K562 (cell line): ENCODE measurements around the gene EPB41L3. TPM values are rescaled to one million over a fixed set of nuclear protein-coding genes. Genes with fewer than 3 reads are reported as not detected.

ENCODE experiments used
- ATAC-seq: fragments of 200-7000 bp; cut with Tn5 transposase; 3 replicates; pipeline ENCODE4 v1.9.1; 2020; ENCODE audit warnings: moderate library complexity
- BruUV-seq: library from RNA; stranded (reverse); fragments of 400-500 nt; replicated peaks from 2 replicates; lab custom pipeline; 2021; lab: Mats Ljungman, UMichigan
- CTCF ChIA-PET: fragments of 300-600 bp; formaldehyde crosslinking; extraction: SDS; loops from one replicate; lab custom pipeline; 2021; ENCODE audit warnings: low intra/inter-chr PET ratio; lab: Yijun Ruan, JAX
- POLR2A ChIA-PET: fragments of 300-600, 350-650 bp; sonication (Branson Sonifier 250); formaldehyde crosslinking; extraction: SDS; loops from one replicate; lab custom pipeline; 2021; ENCODE audit warnings: antibody characterized with exemption, inconsistent platforms; lab: Yijun Ruan, JAX
- DNase-seq, 4 experiments: peaks; one replicate each; pipeline versions ENCODE4 v3.0.0 to v3.0.0-alpha.2; 2011 to 2018; ENCODE audit warnings: low spot score in 3 of 4, mixed read lengths in 3 of 4; ENCODE audit errors: extremely low read depth in 1 of 4
- FAIRE-seq: peaks from 2 replicates; lab custom pipeline; 2011; peaks lifted over from hg19 to GRCh38; lab: Jason Lieb, UNC
- H2AFZ ChIP-seq: 2 replicates; pipeline ENCODE4 v1.6.0; 2011; ENCODE audit warnings: low read depth, low read length, control low read depth, inconsistent platforms
- H3K27ac ChIP-seq: fragments of 200-600 bp; 3 replicates; pipeline ENCODE4 v1.8.0; 2011; ENCODE audit warnings: low read depth, mild to moderate bottlenecking, control low read depth, inconsistent platforms, low read length, moderate library complexity, mixed read lengths; ENCODE audit errors: extremely low read depth
- H3K27me3 ChIP-seq, 2 experiments: fragments of 300-600 bp in 1 of 2; 2 replicates in 1 of 2; 3 replicates in 1 of 2; pipeline versions ENCODE4 v1.6.0 to v1.8.0; 2011; ENCODE audit warnings: inconsistent platforms in 2 of 2, low read length in 2 of 2, mild to moderate bottlenecking in 1 of 2, mixed read lengths in 1 of 2, moderate library complexity in 1 of 2; ENCODE audit not compliant: control insufficient read depth in 2 of 2, insufficient read depth in 2 of 2
- H3K36me3 ChIP-seq: fragments of 300-600 bp; 3 replicates; pipeline ENCODE4 v1.8.0; 2011; ENCODE audit warnings: mild to moderate bottlenecking, low read length, inconsistent platforms; ENCODE audit not compliant: control insufficient read depth, insufficient read depth
- H3K4me1 ChIP-seq, 2 experiments: fragments of 200-600 bp in 1 of 2; replicated peaks in 1 of 2; 2 replicates in 1 of 2; 3 replicates in 1 of 2; pipeline versions ENCODE4 v1.5.1 to v1.8.0; 2011; ENCODE audit warnings: inconsistent platforms in 2 of 2, low read length in 2 of 2, mild to moderate bottlenecking in 1 of 2, mixed read lengths in 1 of 2, moderate library complexity in 1 of 2; ENCODE audit not compliant: control insufficient read depth in 2 of 2, insufficient read depth in 2 of 2
- H3K4me2 ChIP-seq: 2 replicates; pipeline ENCODE4 v1.6.1; 2011; ENCODE audit warnings: low read length, control low read depth, inconsistent platforms, mixed read lengths; ENCODE audit not compliant: insufficient read depth
- H3K4me3 ChIP-seq: fragments of 200-600 bp; sonication (generic), shearing (Covaris generic); 2 replicates; pipeline ENCODE4 v1.5.1; 2016; ENCODE audit warnings: control low read depth, inconsistent platforms
- H3K79me2 ChIP-seq: fragments of 200-600 bp; 3 replicates; pipeline ENCODE4 v1.8.0; 2011; ENCODE audit warnings: low read length, inconsistent platforms; ENCODE audit not compliant: control insufficient read depth, insufficient read depth
- H3K9ac ChIP-seq, 2 experiments: 2 replicates each; pipeline versions ENCODE4 v1.6.0 to v1.6.1; 2011; ENCODE audit warnings: low read depth in 2 of 2, low read length in 2 of 2, control low read depth in 1 of 2, inconsistent platforms in 1 of 2, mild to moderate bottlenecking in 1 of 2, mixed read lengths in 1 of 2; ENCODE audit not compliant: insufficient read depth in 1 of 2
- H3K9me1 ChIP-seq: one replicate; pipeline ENCODE4 v1.6.0; 2011; ENCODE audit warnings: inconsistent platforms, mild to moderate bottlenecking, low read length, moderate library complexity; ENCODE audit not compliant: control insufficient read depth, insufficient read depth
- H3K9me3 ChIP-seq: replicated peaks from 2 replicates; pipeline ENCODE4 v1.5.1; 2011; ENCODE audit warnings: low read depth, low read length, inconsistent platforms; ENCODE audit not compliant: control insufficient read depth, insufficient read depth
- H4K20me1 ChIP-seq: replicated peaks from 2 replicates; pipeline ENCODE4 v1.6.1; 2011; ENCODE audit warnings: low read length, inconsistent platforms, mixed read lengths; ENCODE audit not compliant: control insufficient read depth, insufficient read depth
- ATF7 ChIP-seq: fragments of 450-650 bp; IDR thresholded peaks from 2 replicates; pipeline ENCODE4 v1.7.1; 2014; ENCODE audit warnings: mild to moderate bottlenecking, moderate library complexity
- ETV5 ChIP-seq: sonication (generic); formaldehyde crosslinking; IDR thresholded peaks from 2 replicates; pipeline ENCODE4 v1.4.0; 2020; ENCODE audit warnings: low read depth, mild to moderate bottlenecking, missing genetic modification reagents
- KAT2B ChIP-seq: IDR thresholded peaks from one replicate; pipeline ENCODE4 v1.6.1; 2012; ENCODE audit warnings: low read depth, mild to moderate bottlenecking, control low read depth, inconsistent platforms, low read length, moderate library complexity
- POLR2AphosphoS5 ChIP-seq: IDR thresholded peaks from 2 replicates; pipeline ENCODE4 v1.6.1; 2011; ENCODE audit warnings: mild to moderate bottlenecking, low read depth, low read length, moderate library complexity; ENCODE audit not compliant: control insufficient read depth, insufficient read depth
- SP1 ChIP-seq: sonication (generic); formaldehyde crosslinking; IDR thresholded peaks from 2 replicates; pipeline ENCODE4 v1.8.1; 2022; ENCODE audit warnings: mild to moderate bottlenecking, missing genetic modification reagents
- TGIF2 ChIP-seq: sonication (generic); formaldehyde crosslinking; IDR thresholded peaks from 2 replicates; pipeline ENCODE4 v1.8.1; 2022; ENCODE audit warnings: mild to moderate bottlenecking, missing genetic modification reagents, moderate library complexity
- ZC3H11A ChIP-seq: IDR thresholded peaks from 2 replicates; pipeline ENCODE4 v1.6.1; 2012; ENCODE audit warnings: low read depth, low read length, improper control_type of control experiment
- ZFPM2 ChIP-seq: fragments of 250-450 bp; sonication (Bioruptor Pico); IDR thresholded peaks from 2 replicates; pipeline ENCODE4 v1.5.1; 2022; ENCODE audit warnings: mild to moderate bottlenecking
- ZNF311 ChIP-seq: fragments of 250-450 bp; sonication (Bioruptor Pico); IDR thresholded peaks from 2 replicates; pipeline ENCODE4 v1.4.0; 2020; ENCODE audit warnings: mild to moderate bottlenecking, moderate library complexity
- ZNF408 ChIP-seq: fragments of 250-450 bp; sonication (Bioruptor Pico); IDR thresholded peaks from 2 replicates; pipeline ENCODE4 v1.4.0; 2020; ENCODE audit warnings: low read depth, mild to moderate bottlenecking, moderate library complexity
- WGBS: fragments of 100-300 bp; shearing (Covaris generic); methylation state at CpG from one replicate; pipeline ENCODE4 v1.1.6; 2016; ENCODE audit warnings: low coverage, mixed read lengths; ENCODE audit not compliant: insufficient coverage; ENCODE audit errors: missing lambda C conversion rate; 5-methylcytosine and 5-hydroxymethylcytosine counted together
- in situ Hi-C: fragments of 300-500 bp; cut with MboI; formaldehyde crosslinking; loops from 4 replicates; pipeline ENCODE4 v1.15.0; 2018; ENCODE audit warnings: inconsistent platforms, mixed read lengths
- intact Hi-C: fragments of 100-400 bp; cut with micrococcal nuclease; formaldehyde crosslinking; loops from 2 replicates; pipeline ENCODE4 v1.14.2; 2022
- polyA plus RNA-seq, 8 experiments: library from polyadenylated mRNA; depleted of rRNA in 4 of 8; stranded (reverse) in 5 of 8; unstranded in 3 of 8; fragments of >200 nt; fragmentation: Nextera tagmentation in 2 of 8; fragmentation: Illumina TruSeq in 1 of 8; extraction: Ambion mirVana in 2 of 8; extraction: Trizol in 1 of 8; gene quantifications; 2 replicates each; pipeline versions ENCODE4 v1.2.1 to v1.2.3, GENCODE V29; 2011 to 2014; ENCODE audit warnings: inconsistent platforms in 1 of 8, missing spikeins in 1 of 8
- total RNA-seq, 7 experiments: library from RNA; depleted of rRNA in 6 of 7; stranded (reverse); fragments of >200 nt in 6 of 7; fragmentation: Illumina TruSeq in 2 of 7; extraction: Trizol in 2 of 7; gene quantifications; 2 replicates each; pipeline versions ENCODE4 v1.2.1 to v1.2.3, GENCODE V29; 2011 to 2021; ENCODE audit warnings: low replicate concordance in 1 of 7
- TF ChIP-seq, protein P1 (sequence below): fragments of 250-450 bp; sonication (Bioruptor Pico); IDR thresholded peaks from 2 replicates; pipeline ENCODE4 v1.4.0; 2020

The EPB41L3 gene
- total and polyA plus RNA-seq, 9 of the 15 experiments (the other 6 are each of a cell fraction or from before 2014, with no cell fraction given), result 0.44 to 0.49 TPM; not detected in 7

DNA sequence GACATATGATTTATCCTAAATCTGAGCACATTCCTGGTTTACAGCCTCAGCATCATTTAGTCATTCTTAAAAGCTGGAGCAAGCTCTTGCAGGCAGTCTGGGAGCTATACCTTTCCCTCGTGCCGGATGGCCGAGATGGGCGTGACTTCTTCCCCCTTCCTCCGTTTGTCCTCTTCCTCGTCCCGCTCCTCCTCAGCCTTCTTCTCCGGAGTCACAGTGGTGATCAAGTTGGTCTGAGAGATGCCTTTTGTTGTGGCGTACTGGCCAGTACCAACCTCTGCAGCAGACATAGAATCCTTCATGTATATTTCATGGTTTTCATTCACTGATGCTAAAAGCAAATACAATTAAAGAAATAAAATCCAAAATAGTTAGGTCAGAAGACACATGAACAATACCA, 124.2 kb downstream of the EPB41L3 start:
- H3K27ac ChIP-seq, result no peak overlapping the region
- H3K9ac ChIP-seq, result no peak overlapping the region
- no peak overlapping the region for H3K4me2 ChIP-seq
- H3K36me3 ChIP-seq, result no peaks in the 10 kb centered on the region
- CTCF ChIA-PET, result no interaction called here
- H3K4me3 ChIP-seq, result no peak overlapping the region
- in situ Hi-C loops, result no loop called here
- DNase-seq, result no peak
- FAIRE-seq, result no peak
- intact Hi-C loops, result no loop called here
- no peaks in the 10 kb centered on the region for H3K27me3 ChIP-seq
- no peaks in the 10 kb centered on the region for H4K20me1 ChIP-seq
- WGBS, result under 1% methylated on average over 9 of the region's 9 CpGs
- no peaks in the 10 kb centered on the region for H3K4me1 ChIP-seq
- no peak for TF ChIP-seq ZC3H11A
- no peak for TF ChIP-seq SP1 (CRISPR knock-in tag)
- TF ChIP-seq ZNF408 (CRISPR knock-in tag), result no peak
- H3K9me3 ChIP-seq, result no peaks in the 10 kb centered on the region
- no peaks in the 10 kb centered on the region for H3K79me2 ChIP-seq
- H3K9me1 ChIP-seq, result no peaks in the 10 kb centered on the region
- POLR2A ChIA-PET, result no interaction called here
- no peak for ATAC-seq
- no peak overlapping the region for H2AFZ ChIP-seq
- BruUV-seq, result no TSS peak

DNA sequence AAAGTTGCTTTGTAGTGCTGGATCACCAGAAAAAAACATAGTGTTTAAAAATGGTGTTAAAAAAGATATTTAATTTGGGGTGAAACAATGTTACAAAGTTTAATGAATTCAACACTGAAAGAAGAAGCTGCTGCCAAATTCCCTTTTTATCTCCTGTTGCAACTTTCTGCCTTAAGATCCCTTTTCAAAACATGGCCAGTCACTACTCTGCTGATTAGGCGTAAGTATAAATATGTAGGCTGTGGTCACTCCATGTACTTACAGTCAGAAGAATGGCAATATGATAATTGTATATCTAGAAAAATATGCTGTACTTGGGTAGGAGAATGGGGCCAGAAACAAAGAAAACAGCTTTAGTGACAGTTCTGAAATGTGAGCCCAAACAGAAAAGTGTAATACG, 124.8 kb downstream of the EPB41L3 start:
- TF ChIP-seq KAT2B, result no peak
- no peak for TF ChIP-seq POLR2AphosphoS5
- TF ChIP-seq ATF7, result no peak
- no peak for TF ChIP-seq ZFPM2 (CRISPR knock-in tag)
- TF ChIP-seq ETV5, result no peak
- TF ChIP-seq, protein P1, sequence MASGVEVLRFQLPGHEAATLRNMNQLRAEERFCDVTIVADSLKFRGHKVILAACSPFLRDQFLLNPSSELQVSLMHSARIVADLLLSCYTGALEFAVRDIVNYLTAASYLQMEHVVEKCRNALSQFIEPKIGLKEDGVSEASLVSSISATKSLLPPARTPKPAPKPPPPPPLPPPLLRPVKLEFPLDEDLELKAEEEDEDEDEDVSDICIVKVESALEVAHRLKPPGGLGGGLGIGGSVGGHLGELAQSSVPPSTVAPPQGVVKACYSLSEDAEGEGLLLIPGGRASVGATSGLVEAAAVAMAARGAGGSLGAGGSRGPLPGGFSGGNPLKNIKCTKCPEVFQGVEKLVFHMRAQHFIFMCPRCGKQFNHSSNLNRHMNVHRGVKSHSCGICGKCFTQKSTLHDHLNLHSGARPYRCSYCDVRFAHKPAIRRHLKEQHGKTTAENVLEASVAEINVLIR, result no peak
- no peak for TF ChIP-seq ZNF311 (CRISPR knock-in tag)
- TF ChIP-seq TGIF2, result no peak
- TF ChIP-seq, all 486 proteins: peak for 0
- ChIA-PET POLR2A (no interaction called here), CTCF (no interaction called here)
- Histone ChIP-seq H3K9me3 (no peaks in the 10 kb centered on the region), H4K20me1 (no peaks in the 10 kb centered on the region), H3K79me2 (no peaks in the 10 kb centered on the region), H3K36me3 (no peaks in the 10 kb centered on the region), H3K4me2 (no peak overlapping the region), H3K4me1 (no peaks in the 10 kb centered on the region), H3K9me1 (no peaks in the 10 kb centered on the region), H3K9ac (no peak overlapping the region), H3K27ac (no peak overlapping the region), H3K27me3 (no peaks in the 10 kb centered on the region), H3K4me3 (no peak overlapping the region), H2AFZ (no peak overlapping the region)
- WGBS, result 0% methylated on average over 2 of the region's 2 CpGs
- no peak for FAIRE-seq
- ATAC-seq, result no peak
- no peak for DNase-seq
- in situ Hi-C loops (no loop called here), intact Hi-C loops (no loop called here)
- BruUV-seq, result no TSS peak
